WTC11 (cell line): Measurements from ENCODE around the gene CHRM2. TPM values are rescaled to one million over a fixed set of nuclear protein-coding genes. Genes with fewer than 3 reads are reported as not detected.

Experiments used
- ATAC-seq: fragments of 200-7000 bp; cut with Tn5 transposase; 2 replicates; pipeline ENCODE4 v1.10.0; 2021; ENCODE audit warnings: mild to moderate bottlenecking, moderate library complexity
- CTCF ChIA-PET: fragments of 300-600 bp; sonication (Branson Sonifier 250); formaldehyde crosslinking; loops from one replicate; lab custom pipeline; 2021; ENCODE audit warnings: antibody characterized with exemption; lab: Charles Lee
- POLR2A ChIA-PET: fragments of 350-600 bp; sonication (Branson Sonifier 250); formaldehyde crosslinking; loops from one replicate; lab custom pipeline; 2021; ENCODE audit warnings: antibody characterized with exemption; lab: Charles Lee
- DNase-seq: peaks from one replicate; pipeline ENCODE4 v3.0.0; 2021; ENCODE audit warnings: low spot score
- H3K27ac Mint-ChIP-seq: 2 replicates; pipeline ENCODE4 v1.8.0; 2021; ENCODE audit warnings: mixed read lengths
- H3K27me3 Mint-ChIP-seq: 2 replicates; pipeline ENCODE4 v1.8.0; 2021; ENCODE audit warnings: low read depth, mild to moderate bottlenecking, moderate library complexity, mixed read lengths
- H3K36me3 Mint-ChIP-seq: 2 replicates; pipeline ENCODE4 v1.8.0; 2021; ENCODE audit warnings: mixed read lengths
- H3K4me1 Mint-ChIP-seq: 2 replicates; pipeline ENCODE4 v1.8.0; 2022; ENCODE audit warnings: mixed read lengths
- H3K4me3 Mint-ChIP-seq: 2 replicates; pipeline ENCODE4 v1.8.0; 2021; ENCODE audit warnings: mild to moderate bottlenecking, moderate library complexity, mixed read lengths
- H3K9me3 Mint-ChIP-seq: 2 replicates; pipeline ENCODE4 v1.8.0; 2021; ENCODE audit warnings: mixed read lengths
- ARID4B ChIP-seq: sonication (generic); formaldehyde crosslinking; IDR thresholded peaks from 2 replicates; pipeline ENCODE4 v1.8.0; 2023; ENCODE audit warnings: missing genetic modification reagents, mild to moderate bottlenecking, borderline replicate concordance
- ATF2 ChIP-seq: sonication (generic); formaldehyde crosslinking; IDR thresholded peaks from 2 replicates; pipeline ENCODE4 v1.8.1; 2022; ENCODE audit warnings: low read depth, missing genetic modification reagents, borderline replicate concordance
- CREM ChIP-seq: sonication (generic); formaldehyde crosslinking; IDR thresholded peaks from 2 replicates; pipeline ENCODE4 v1.8.1; 2022; ENCODE audit warnings: mild to moderate bottlenecking, missing genetic modification reagents, moderate library complexity
- CTCF ChIP-seq: fragments of 200-600 bp; IDR thresholded peaks from 2 replicates; pipeline ENCODE4 v1.8.0; 2022; ENCODE audit warnings: antibody characterized with exemption
- E2F4 ChIP-seq: sonication (generic); formaldehyde crosslinking; IDR thresholded peaks from 2 replicates; pipeline ENCODE4 v1.8.1; 2022; ENCODE audit warnings: low read depth, mild to moderate bottlenecking, moderate library complexity, missing genetic modification reagents, borderline replicate concordance
- E2F5 ChIP-seq: sonication (generic); formaldehyde crosslinking; IDR thresholded peaks from 2 replicates; pipeline ENCODE4 v1.8.1; 2022; ENCODE audit warnings: mild to moderate bottlenecking, moderate library complexity, missing genetic modification reagents
- EMX1 ChIP-seq: fragments of 250-450 bp; sonication (Bioruptor Pico); IDR thresholded peaks from 2 replicates; pipeline ENCODE4 v1.8.0; 2021; ENCODE audit warnings: mild to moderate bottlenecking
- ESRRA ChIP-seq: sonication (generic); formaldehyde crosslinking; IDR thresholded peaks from 2 replicates; pipeline ENCODE4 v1.8.1; 2022; ENCODE audit warnings: mild to moderate bottlenecking, missing genetic modification reagents, borderline replicate concordance
- FOXK1 ChIP-seq: sonication (generic); formaldehyde crosslinking; IDR thresholded peaks from 2 replicates; pipeline ENCODE4 v1.8.0; 2022; ENCODE audit warnings: mild to moderate bottlenecking, moderate library complexity, missing genetic modification reagents
- GRHL2 ChIP-seq: fragments of 250-450 bp; sonication (Bioruptor Pico); IDR thresholded peaks from 2 replicates; pipeline ENCODE4 v1.8.0; 2022; ENCODE audit warnings: mild to moderate bottlenecking, moderate library complexity; ENCODE audit not compliant: insufficient replicate concordance, severe bottlenecking
- IRF1 ChIP-seq: sonication (generic); formaldehyde crosslinking; IDR thresholded peaks from 2 replicates; pipeline ENCODE4 v1.8.0; 2023; ENCODE audit warnings: missing genetic modification reagents
- SMAD3 ChIP-seq: sonication (generic); formaldehyde crosslinking; IDR thresholded peaks from 2 replicates; pipeline ENCODE4 v1.8.0; 2022; ENCODE audit warnings: missing genetic modification reagents, mild to moderate bottlenecking, borderline replicate concordance
- SP1 ChIP-seq: sonication (generic); formaldehyde crosslinking; conservative IDR thresholded peaks from 2 replicates; pipeline ENCODE4 v1.8.1; 2022; ENCODE audit warnings: missing genetic modification reagents
- TEAD1 ChIP-seq: sonication (generic); formaldehyde crosslinking; IDR thresholded peaks from 2 replicates; pipeline ENCODE4 v1.8.0; 2022; ENCODE audit warnings: mild to moderate bottlenecking, missing genetic modification reagents
- USF2 ChIP-seq: sonication (generic); formaldehyde crosslinking; IDR thresholded peaks from 2 replicates; pipeline ENCODE4 v1.8.1; 2023; ENCODE audit warnings: mild to moderate bottlenecking, missing genetic modification reagents, moderate library complexity
- ZBTB43 ChIP-seq: sonication (generic); formaldehyde crosslinking; IDR thresholded peaks from 2 replicates; pipeline ENCODE4 v1.8.1; 2023; ENCODE audit warnings: mild to moderate bottlenecking, missing genetic modification reagents
- ZNF232 ChIP-seq: sonication (generic); formaldehyde crosslinking; IDR thresholded peaks from 2 replicates; pipeline ENCODE4 v1.8.0; 2022; ENCODE audit warnings: mild to moderate bottlenecking, missing genetic modification reagents
- ZNF396 ChIP-seq: fragments of 250-450 bp; sonication (Bioruptor Pico); IDR thresholded peaks from 2 replicates; pipeline ENCODE4 v1.8.0; 2021; ENCODE audit warnings: mild to moderate bottlenecking, moderate library complexity, borderline replicate concordance
- total RNA-seq: library from RNA; stranded (reverse); gene quantifications from 3 replicates; pipeline ENCODE4 v1.2.3, GENCODE V29; 2021

CHRM2 gene
- total RNA-seq, 1 experiment from 2014 or later = 0.15 TPM

- H3K4me1 Mint-ChIP-seq = peaks cover 12% of the 10 kb centered on the region
- no peak overlapping the region for H3K4me3 Mint-ChIP-seq
- no peak for TF ChIP-seq ARID4B (CRISPR knock-in tag)
- TF ChIP-seq USF2 (CRISPR knock-in tag) = no peak
- no peak for TF ChIP-seq ZNF232 (CRISPR knock-in tag)
- no peak for TF ChIP-seq ZNF396 (CRISPR knock-in tag)
- no peak for TF ChIP-seq CTCF
- TF ChIP-seq E2F5 (CRISPR knock-in tag) = no peak
- TF ChIP-seq ATF2 (CRISPR knock-in tag) = no peak
- TF ChIP-seq SP1 (CRISPR knock-in tag) = no peak
- no peak for TF ChIP-seq SMAD3 (CRISPR knock-in tag)
- TF ChIP-seq ZBTB43 (CRISPR knock-in tag) = no peak
- no peak for TF ChIP-seq E2F4 (CRISPR knock-in tag)
- TF ChIP-seq EMX1 (CRISPR knock-in tag) = no peak
- TF ChIP-seq IRF1 (CRISPR knock-in tag) = no peak
- TF ChIP-seq FOXK1 = no peak
- TF ChIP-seq ESRRA (CRISPR knock-in tag) = no peak
- no peak for TF ChIP-seq GRHL2 (CRISPR knock-in tag)
- no peak for TF ChIP-seq CREM (CRISPR knock-in tag)
- TF ChIP-seq TEAD1 (CRISPR knock-in tag) = no peak
- TF ChIP-seq, all 79 proteins: peak for 0
- Mint-ChIP-seq H3K27ac (no peak overlapping the region), H3K9me3 (no peaks in the 10 kb centered on the region), H3K36me3 (no peaks in the 10 kb centered on the region), H3K27me3 (no peaks in the 10 kb centered on the region)
- ChIA-PET POLR2A (no interaction called here), CTCF (no interaction called here)
- no peak for DNase-seq
- ATAC-seq = peak; percentile 53; the same call in 1 of the 2 replicates
Measured at GRCh38 chr7:137036768-137037167, 168.3 kb downstream of the CHRM2 start.
